Measurements from ENCODE around the gene OTUD1. TPM values are rescaled to one million over a fixed set of nuclear protein-coding genes. Genes with fewer than 3 reads are reported as not detected.

OTUD1 gene
- total and polyA plus RNA-seq, 2 of the 4 experiments (the other 2 are of a cell fraction): 1.3 to 1.4 TPM

DNA sequence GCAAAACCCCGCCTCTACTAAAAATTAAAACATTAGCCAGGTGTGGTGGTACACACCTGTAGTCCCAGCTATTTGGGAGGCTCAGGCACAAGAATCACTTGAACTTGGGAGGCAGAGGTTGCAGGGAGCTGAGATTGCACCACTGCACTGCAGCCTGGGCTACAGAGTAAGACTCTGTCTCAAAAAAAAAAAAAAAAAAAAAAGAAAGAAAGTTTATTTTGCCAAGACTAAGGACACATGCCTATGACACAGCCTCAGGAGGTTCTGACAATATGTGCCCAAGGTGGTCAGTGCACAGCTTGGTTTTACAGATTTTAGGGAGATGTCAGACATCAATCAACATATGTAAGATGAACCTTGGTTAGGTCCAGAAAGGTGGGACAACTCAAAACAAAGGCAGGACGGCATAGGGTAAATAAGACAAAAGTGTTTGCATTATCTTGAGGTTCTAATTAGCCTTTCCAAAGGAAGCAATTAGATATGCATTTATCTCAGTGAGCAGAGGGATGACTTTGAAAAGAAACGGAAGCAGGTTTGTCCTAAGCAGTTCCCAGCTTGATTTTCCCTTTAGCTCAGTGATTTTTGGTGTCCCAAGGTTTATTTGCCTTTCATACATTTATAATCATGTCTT lies 20.7 kb upstream of the OTUD1 start:
- Histone ChIP-seq H4K8ac (ENCODE audit: low read depth in 2 of 2, low read length in 2 of 2) (no peak overlapping the region), H3K79me1 (ENCODE audit: low read depth in 1 of 2, low read length in 2 of 2) (no peaks in the 10 kb centered on the region), H4K5ac (ENCODE audit: low read depth, low read length) (no peak overlapping the region), H2BK120ac (ENCODE audit: low read depth, low read length) (no peak overlapping the region), H3K4me1 (ENCODE audit: control insufficient read depth, insufficient read depth, low read length) (no peaks in the 10 kb centered on the region; the same call in 1 of the 2 replicates), H3K36me3 (ENCODE audit: control insufficient read depth, insufficient read depth, low read length) (no peaks in the 10 kb centered on the region), H2AK9ac (replicated peaks; ENCODE audit: low read depth, low read length, poor library complexity) (no peak overlapping the region), H2BK5ac (ENCODE audit: low read depth, low read length, poor library complexity, severe bottlenecking) (no peak overlapping the region), H4K20me1 (ENCODE audit: insufficient read depth, low read length) (no peaks in the 10 kb centered on the region), H3K23ac (ENCODE audit: low read depth, low read length) (no peak overlapping the region), H3K27me3 (ENCODE audit: control insufficient read depth, insufficient read depth, low read length) (peaks cover 7% of the 10 kb centered on the region; the same call in 1 of the 2 replicates), H3K4ac (ENCODE audit: low read depth, low read length) (no peak overlapping the region), H3K4me3 (ENCODE audit: insufficient read depth, low read depth, low read length) (no peak overlapping the region), H3K9me1 (ENCODE audit: insufficient read depth, low read length) (no peaks in the 10 kb centered on the region), H3K14ac (replicated peaks; ENCODE audit: low read depth, low read length) (no peak overlapping the region), H3K56ac (ENCODE audit: extremely low read depth, insufficient read depth, low read length) (no peak overlapping the region), H2BK15ac (ENCODE audit: low read depth, low read length) (no peak overlapping the region), H2AK5ac (ENCODE audit: low read depth, low read length) (no peak overlapping the region), H3K27ac (ENCODE audit: insufficient read depth, low read length) (no peak overlapping the region), H3K9me3 (ENCODE audit: control insufficient read depth, insufficient read depth, low read length) (no peaks in the 10 kb centered on the region), H2AFZ (replicated peaks; ENCODE audit: low read length, poor library complexity) (no peak overlapping the region), H4K91ac (ENCODE audit: insufficient read depth, low read depth, low read length) (no peak overlapping the region), H2BK20ac (ENCODE audit: low read depth, low read length) (no peak overlapping the region), H3K4me2 (ENCODE audit: low read depth, low read length) (no peak overlapping the region), H3K18ac (ENCODE audit: low read depth, low read length) (no peak overlapping the region), H3K9ac (ENCODE audit: low read depth, low read length) (no peak overlapping the region)
- POLR2A ChIA-PET (ENCODE audit: unreplicated experiment): no interaction called here
- in situ Hi-C loops (cut with MboI; ENCODE audit: low sequenced_read_pairs) (no loop called here), dilution Hi-C loops (cut with HindIII; ENCODE audit: low sequenced_read_pairs, unreplicated experiment) (no loop called here), intact Hi-C loops (cut with micrococcal nuclease) (no loop called here)
- TF ChIP-seq MAZ (IDR thresholded peaks at IDR 0.05; ENCODE audit: borderline replicate concordance, low read depth, low read length): no peak
- TF ChIP-seq NFE2L2 (IDR thresholded peaks at IDR 0.05; ENCODE audit: low read depth, low read length): no peak
- no peak for ATAC-seq (ENCODE audit: low read depth)
- no peak for DNase-seq
- no TSS peak for BruUV-seq (replicated peaks)
- CTCF ChIA-PET: no interaction called here
- WGBS, 2 experiments (ENCODE audit: extremely low coverage in 2 of 2, insufficient read length in 1 of 2): no CpG with 5 or more reads among the region's 3 CpGs

Data from IMR-90 (cell line).